Lower leg skin (tissue), 3 donors: ENCODE measurements around the gene UBA1.

Source experiments
- POLR2A ChIP-seq, 2 donors: fragments of 450-650 bp; IDR thresholded peaks; one replicate each; pipeline ENCODE4 v1.6.1; 2016 to 2017; ENCODE audit warnings: antibody characterized with exemption in 2 of 2, mild to moderate bottlenecking in 1 of 2, moderate library complexity in 1 of 2
- TF ChIP-seq, protein P1 (sequence below), 3 donors: fragments of 450-650 bp; IDR thresholded peaks; one replicate each; pipeline ENCODE4 v1.5.1; 2016; ENCODE audit warnings: antibody characterized with exemption in 3 of 3, mild to moderate bottlenecking in 3 of 3, moderate library complexity in 2 of 3

DNA sequence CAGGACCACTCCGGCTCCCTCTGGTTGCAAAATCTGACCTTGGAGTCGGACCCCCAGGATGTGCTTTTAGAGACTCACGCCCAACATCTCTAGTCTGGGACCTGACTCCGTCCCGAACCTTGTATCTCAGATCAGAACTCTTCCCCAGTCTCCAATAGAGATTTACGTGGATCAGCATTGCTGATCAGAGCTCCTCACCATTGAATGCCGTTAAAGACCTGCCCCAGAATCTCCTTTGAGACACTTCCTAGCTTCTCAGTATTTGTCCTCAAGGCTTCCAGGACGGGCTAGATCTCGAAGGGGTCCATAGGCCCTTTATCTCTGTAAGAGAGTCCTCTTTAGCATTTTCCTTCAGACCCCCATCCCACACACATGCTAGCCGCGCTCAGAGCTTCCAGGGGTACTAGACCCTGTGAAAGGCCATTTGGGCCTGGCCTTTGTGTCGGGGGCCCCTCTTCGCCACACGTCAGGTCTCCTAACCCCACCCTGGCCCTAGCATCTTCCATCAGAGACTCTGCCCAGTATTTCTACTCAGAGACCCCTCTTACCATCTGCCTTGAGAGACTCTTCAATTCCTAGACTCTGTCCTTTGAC, 662 bp downstream of the UBA1 start:
- TF ChIP-seq POLR2A (IDR thresholded peaks at IDR 0.05), result no peak
- TF ChIP-seq, protein P1, sequence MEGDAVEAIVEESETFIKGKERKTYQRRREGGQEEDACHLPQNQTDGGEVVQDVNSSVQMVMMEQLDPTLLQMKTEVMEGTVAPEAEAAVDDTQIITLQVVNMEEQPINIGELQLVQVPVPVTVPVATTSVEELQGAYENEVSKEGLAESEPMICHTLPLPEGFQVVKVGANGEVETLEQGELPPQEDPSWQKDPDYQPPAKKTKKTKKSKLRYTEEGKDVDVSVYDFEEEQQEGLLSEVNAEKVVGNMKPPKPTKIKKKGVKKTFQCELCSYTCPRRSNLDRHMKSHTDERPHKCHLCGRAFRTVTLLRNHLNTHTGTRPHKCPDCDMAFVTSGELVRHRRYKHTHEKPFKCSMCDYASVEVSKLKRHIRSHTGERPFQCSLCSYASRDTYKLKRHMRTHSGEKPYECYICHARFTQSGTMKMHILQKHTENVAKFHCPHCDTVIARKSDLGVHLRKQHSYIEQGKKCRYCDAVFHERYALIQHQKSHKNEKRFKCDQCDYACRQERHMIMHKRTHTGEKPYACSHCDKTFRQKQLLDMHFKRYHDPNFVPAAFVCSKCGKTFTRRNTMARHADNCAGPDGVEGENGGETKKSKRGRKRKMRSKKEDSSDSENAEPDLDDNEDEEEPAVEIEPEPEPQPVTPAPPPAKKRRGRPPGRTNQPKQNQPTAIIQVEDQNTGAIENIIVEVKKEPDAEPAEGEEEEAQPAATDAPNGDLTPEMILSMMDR (IDR thresholded peaks at IDR 0.05), result no peak
